Psoas muscle (tissue), 8 donors: ENCODE results near the gene EYS. TPM values are rescaled to one million over a fixed set of nuclear protein-coding genes. Genes with fewer than 3 reads are reported as not detected.
A peak's percentile ranks its signal among the peaks of the same experiment; 100 is the strongest.

ENCODE experiments used
- ATAC-seq, 4 donors: fragments of 200-7000 bp; cut with Tn5 transposase; one replicate each; pipeline ENCODE4 v1.9.1; 2020; ENCODE audit warnings: moderate library complexity in 3 of 4, mild to moderate bottlenecking in 2 of 4
- DNase-seq, 2 donors: peaks; one replicate each; pipeline ENCODE4 v3.0.0-alpha.2; 2020
- H3K27ac ChIP-seq: fragments of 200-600 bp; one replicate; pipeline ENCODE4 v1.8.0; 2022
- H3K27me3 ChIP-seq, 3 donors: fragments of 200-600 bp in 1 of 3; one replicate each; pipeline versions ENCODE4 v1.6.1 to v1.8.0; 2013 to 2022; ENCODE audit warnings: low read length in 2 of 3, mild to moderate bottlenecking in 2 of 3, moderate library complexity in 1 of 3; ENCODE audit not compliant: insufficient read depth in 3 of 3
- H3K36me3 ChIP-seq, 2 donors: fragments of 200-600 bp in 1 of 2; one replicate each; pipeline versions ENCODE4 v1.6.1 to v1.8.0; 2013 to 2022; ENCODE audit warnings: low read depth in 1 of 2, mild to moderate bottlenecking in 1 of 2, moderate library complexity in 1 of 2; ENCODE audit not compliant: insufficient read depth in 1 of 2
- H3K4me1 ChIP-seq: fragments of 200-600 bp; one replicate; pipeline ENCODE4 v1.8.0; 2022
- H3K4me3 ChIP-seq: fragments of 200-600 bp; one replicate; pipeline ENCODE4 v1.8.0; 2022; ENCODE audit warnings: mild to moderate bottlenecking
- H3K9me3 ChIP-seq: fragments of 200-600 bp; one replicate; pipeline ENCODE4 v1.8.0; 2022
- CTCF ChIP-seq: fragments of 200-600 bp; IDR thresholded peaks from one replicate; pipeline ENCODE4 v1.8.0; 2022; ENCODE audit warnings: antibody characterized with exemption
- WGBS, 3 donors: extraction: QIAGEN DNeasy Blood & Tissue Kit; methylation state at CpG; one replicate each; pipeline versions ENCODE4 v1.1.6 to v1.1.7; 2013; 5-methylcytosine and 5-hydroxymethylcytosine counted together
- intact Hi-C, 2 donors: fragments of 100-400 bp; cut with DNase I; formaldehyde crosslinking; loops; one replicate each; pipeline versions ENCODE4 v1.11.0 to v1.14.2; 2022
- polyA plus RNA-seq, 3 donors: library from polyadenylated mRNA; stranded (reverse); fragments of 200-250 nt; gene quantifications; one replicate each; pipeline ENCODE4 v1.2.3, GENCODE V29; 2013
- total RNA-seq, 4 donors: library from RNA; stranded (reverse); fragmentation: NEBNext Ultra II Directional in 2 of 4; extraction: Animal tissue kit (Norgen Biotek cat#: 25700) in 2 of 4; gene quantifications; one replicate each; pipeline versions ENCODE4 v1.2.1 to v1.2.4, GENCODE V29; 2021 to 2023
- donor health status: healthy with polysubstance abuse.
- donor health status: DM: no; HTN: no; CAD: no; lungs with moderate emphysema.
- donor health status: Bipolar disorder and iron deficiency.
- donor health status: healthy.
- donor health status: DM: yes; HTN: yes; CAD: no.
- donor health status: DM: no; HTN: no; CAD: no.
- donor health status: DM: no; HTN: no; CAD: no.
- donor health status: DM: yes; HTN: yes; CAD: no.

Gene EYS
- total and polyA plus RNA-seq, 7 donors = under 0.01 TPM; not detected in 6

GRCh38 chr6:63886341-63886740, 1820.7 kb downstream of the EYS start:
- no peaks in the 10 kb centered on the region for H3K9me3 ChIP-seq
- H3K27ac ChIP-seq = no peak overlapping the region
- no peak for DNase-seq
- intact Hi-C loops = no loop called here
- no peak for ATAC-seq
- no peak overlapping the region for H3K4me3 ChIP-seq
- TF ChIP-seq CTCF = no peak
- no peaks in the 10 kb centered on the region for H3K36me3 ChIP-seq
- H3K27me3 ChIP-seq = no peaks in the 10 kb centered on the region
- no peaks in the 10 kb centered on the region for H3K4me1 ChIP-seq
- 71 to 74% (median 72%) methylated on average over 3 of the region's 3 CpGs for WGBS, 3 donors

GRCh38 chr6:63883597-63883996, 1823.4 kb downstream of the EYS start:
- WGBS, 3 donors = 81 to 87% (median 87%) methylated on average over 6 of the region's 6 CpGs
- H3K27ac ChIP-seq = no peak overlapping the region
- ATAC-seq (no peak), DNase-seq (no peak)
- no peak overlapping the region for H3K4me3 ChIP-seq
- H3K9me3 ChIP-seq = no peaks in the 10 kb centered on the region
- intact Hi-C loops = no loop called here
- TF ChIP-seq CTCF = no peak
- no peaks in the 10 kb centered on the region for H3K27me3 ChIP-seq
- no peaks in the 10 kb centered on the region for H3K36me3 ChIP-seq
- H3K4me1 ChIP-seq = no peaks in the 10 kb centered on the region

GRCh38 chr6:63882208-63882607, 1824.8 kb downstream of the EYS start:
- peak; percentile 3 for TF ChIP-seq CTCF
- H3K4me3 ChIP-seq = no peak overlapping the region
- no peaks in the 10 kb centered on the region for H3K36me3 ChIP-seq
- DNase-seq (no peak), ATAC-seq (no peak)
- no peak overlapping the region for H3K27ac ChIP-seq
- intact Hi-C loops = no loop called here
- 45 to 52% (median 52%) methylated on average over 4 of the region's 4 CpGs for WGBS, 3 donors
- no peaks in the 10 kb centered on the region for H3K9me3 ChIP-seq
- no peaks in the 10 kb centered on the region for H3K4me1 ChIP-seq
- no peaks in the 10 kb centered on the region for H3K27me3 ChIP-seq

- Histone ChIP-seq H3K9me3 (no peaks in the 10 kb centered on the region), H3K4me1 (no peaks in the 10 kb centered on the region), H3K27ac (no peak overlapping the region), H3K27me3 (no peaks in the 10 kb centered on the region), H3K36me3 (no peaks in the 10 kb centered on the region), H3K4me3 (no peak overlapping the region)
- no peak for DNase-seq
- intact Hi-C loops = no loop called here
- no peak for ATAC-seq
- no peak for TF ChIP-seq CTCF
- 76 to 85% (median 82%) methylated on average over 1 of the region's 1 CpG for WGBS, 3 donors
These were observed 1825.2 kb downstream of the EYS start for GRCh38 chr6:63881791-63882190.

GRCh38 chr6:63872233-63872632, 1834.8 kb downstream of the EYS start:
- Histone ChIP-seq H3K4me3 (no peak overlapping the region), H3K9me3 (no peaks in the 10 kb centered on the region), H3K4me1 (no peaks in the 10 kb centered on the region), H3K27me3 (no peaks in the 10 kb centered on the region), H3K36me3 (no peaks in the 10 kb centered on the region), H3K27ac (no peak overlapping the region)
- 82 to 94% (median 88%) methylated on average over 4 of the region's 4 CpGs for WGBS, 3 donors
- ATAC-seq = no peak
- intact Hi-C loops = no loop called here
- DNase-seq = no peak
- TF ChIP-seq CTCF = no peak
